HG03558 (cell line): Measurements from ENCODE around the gene AHSG.
"Not testable (repeated sequence)": the region's sequence is repeated elsewhere in the genome, so short reads cannot be mapped to it uniquely, and the experiment has no call there.

ENCODE experiments used
- ATAC-seq: cut with Tn5 transposase; IDR thresholded peaks from one replicate; pipeline ENCODE4 v1.9.1; 2021; ENCODE audit warnings: moderate number of reproducible peaks; ENCODE audit not compliant: unreplicated experiment; ENCODE audit errors: extremely low read depth

Gene AHSG

DNA sequence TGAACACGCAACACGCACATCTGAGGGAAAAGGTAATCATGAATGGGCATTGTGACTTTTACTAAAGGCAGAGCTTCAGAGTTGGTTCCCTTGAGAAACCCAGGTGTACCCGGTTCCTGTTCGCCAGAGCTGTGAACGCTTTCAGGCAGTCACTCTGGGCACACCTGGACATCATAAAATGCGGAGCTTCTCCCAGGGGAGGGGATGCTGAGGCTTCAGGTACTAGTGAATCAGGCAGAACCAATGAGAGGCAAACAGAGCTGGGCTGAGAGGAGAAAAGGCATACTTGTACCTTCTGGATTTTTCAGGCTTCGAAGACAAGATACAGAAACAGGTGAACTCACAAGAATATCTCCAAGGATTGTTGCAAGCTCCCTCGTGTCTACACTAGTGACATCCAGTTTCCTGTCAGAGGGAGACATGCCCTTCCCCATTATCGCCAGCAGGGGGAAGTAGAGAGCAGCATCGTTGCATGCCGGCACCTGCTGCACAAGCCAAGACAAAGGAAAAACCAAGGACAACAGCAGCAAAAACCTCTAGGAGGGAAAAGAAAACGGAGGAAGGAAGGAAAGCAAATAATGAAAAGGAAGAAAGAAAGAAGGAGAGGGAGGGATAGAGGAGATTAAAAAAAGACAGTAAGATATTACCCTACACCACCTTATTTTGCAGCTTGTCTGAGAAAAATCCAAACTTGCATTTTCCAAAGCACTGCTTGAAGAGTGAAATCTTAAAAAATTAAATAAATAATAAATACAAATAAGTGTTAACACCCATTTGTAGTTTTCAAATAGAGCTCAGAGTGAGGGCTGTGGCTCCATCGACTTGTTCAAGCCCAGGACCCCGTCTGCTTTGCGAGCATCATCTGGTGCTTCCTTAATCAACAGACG is 2.0 kb downstream of the AHSG start:
- peak; percentile 43 for ATAC-seq

DNA sequence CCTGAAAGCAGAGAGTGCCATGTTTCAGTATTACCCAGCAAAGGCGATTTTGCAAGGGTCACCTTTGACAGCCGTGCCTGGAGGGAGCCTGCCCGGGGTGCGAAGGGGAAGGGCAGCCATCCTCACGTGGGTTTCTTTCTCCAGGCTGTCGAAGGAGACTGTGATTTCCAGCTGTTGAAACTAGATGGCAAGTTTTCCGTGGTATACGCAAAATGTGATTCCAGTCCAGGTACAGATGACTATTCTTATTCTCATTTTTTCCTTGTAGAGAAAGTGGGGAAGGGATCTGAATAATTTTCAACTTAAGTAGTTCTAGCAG is 3.4 kb downstream of the AHSG start:
- ATAC-seq, result no peak

DNA sequence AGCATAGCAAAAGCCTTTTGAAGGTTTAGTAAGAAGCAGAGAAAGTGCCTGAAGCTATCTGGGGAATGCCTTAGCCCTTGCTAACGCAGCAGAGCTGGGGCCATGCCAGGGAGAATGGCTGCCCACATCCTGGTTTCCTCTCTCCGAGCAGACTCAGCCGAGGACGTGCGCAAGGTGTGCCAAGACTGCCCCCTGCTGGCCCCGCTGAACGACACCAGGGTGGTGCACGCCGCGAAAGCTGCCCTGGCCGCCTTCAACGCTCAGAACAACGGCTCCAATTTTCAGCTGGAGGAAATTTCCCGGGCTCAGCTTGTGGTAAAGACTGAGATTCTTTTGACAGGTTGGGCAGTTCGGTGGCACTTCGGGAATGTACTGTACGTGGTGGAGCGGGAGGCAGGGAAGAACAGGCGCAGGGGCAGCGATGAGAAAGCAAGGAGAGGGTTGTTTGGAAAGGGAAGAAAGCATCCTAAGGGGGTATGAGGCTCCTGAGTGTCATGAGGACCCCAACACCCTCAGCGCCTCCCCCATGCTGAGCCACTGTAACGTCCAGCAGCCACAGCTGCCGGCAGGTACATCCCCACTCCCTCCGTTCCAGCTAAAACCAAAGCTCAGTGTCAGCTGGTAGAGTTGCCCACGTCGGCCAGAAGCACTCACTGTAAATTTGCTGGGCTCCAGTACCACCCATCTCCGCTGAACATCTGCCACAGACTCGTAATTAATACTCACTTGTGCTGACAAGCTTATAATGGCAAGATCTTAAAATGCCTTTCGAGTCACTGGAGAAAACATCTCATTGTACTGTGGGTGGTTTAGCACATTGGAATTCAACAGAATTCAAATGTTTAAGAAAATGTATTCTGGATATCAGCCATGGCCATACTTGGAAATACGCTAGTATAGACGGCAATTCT is 4.4 kb downstream of the AHSG start:
- ATAC-seq, result peak; percentile 52

DNA sequence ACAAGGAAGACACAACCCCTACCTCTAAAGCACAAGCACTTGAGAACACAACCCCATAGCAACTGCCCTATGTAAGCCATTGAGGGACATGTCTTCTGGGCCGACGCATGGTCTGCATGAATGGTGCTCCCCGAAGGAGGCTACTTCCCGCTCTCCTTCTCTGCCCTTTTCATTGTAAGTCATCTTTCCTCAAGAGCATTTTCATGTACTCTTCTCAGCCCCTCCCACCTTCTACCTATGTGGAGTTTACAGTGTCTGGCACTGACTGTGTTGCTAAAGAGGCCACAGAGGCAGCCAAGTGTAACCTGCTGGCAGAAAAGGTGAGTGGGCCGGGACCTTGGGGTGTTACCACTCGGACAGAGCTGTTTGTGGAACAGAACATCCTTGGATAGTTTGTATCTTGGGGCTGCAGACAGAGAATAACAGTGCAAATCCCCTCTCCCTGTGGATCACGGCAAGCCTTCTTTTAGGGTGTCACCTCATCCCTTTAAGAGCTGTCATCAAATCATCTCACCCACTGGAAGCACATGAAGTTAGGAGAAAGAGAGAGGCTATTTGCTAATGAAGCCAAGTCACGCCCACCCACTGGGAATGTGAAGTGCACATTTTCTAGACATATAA is 5.6 kb downstream of the AHSG start:
- ATAC-seq, result no peak

DNA sequence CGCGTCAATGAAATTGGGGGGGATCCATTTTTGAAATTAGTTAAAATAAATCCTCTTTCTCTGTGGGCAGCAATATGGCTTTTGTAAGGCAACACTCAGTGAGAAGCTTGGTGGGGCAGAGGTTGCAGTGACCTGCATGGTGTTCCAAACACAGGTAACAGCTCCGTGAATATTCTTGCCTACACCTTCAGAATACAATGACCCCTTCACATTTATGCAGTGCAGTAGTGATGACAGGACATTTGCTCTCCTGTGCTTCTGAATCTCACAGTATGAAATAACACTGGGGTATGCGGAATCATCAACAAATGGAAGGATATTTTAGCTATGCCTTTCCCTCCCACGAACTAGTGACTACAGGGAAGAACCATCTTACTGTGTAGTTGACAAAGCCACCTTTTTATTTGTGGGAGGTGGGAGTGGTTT is 6.9 kb downstream of the AHSG start:
- no peak for ATAC-seq

DNA sequence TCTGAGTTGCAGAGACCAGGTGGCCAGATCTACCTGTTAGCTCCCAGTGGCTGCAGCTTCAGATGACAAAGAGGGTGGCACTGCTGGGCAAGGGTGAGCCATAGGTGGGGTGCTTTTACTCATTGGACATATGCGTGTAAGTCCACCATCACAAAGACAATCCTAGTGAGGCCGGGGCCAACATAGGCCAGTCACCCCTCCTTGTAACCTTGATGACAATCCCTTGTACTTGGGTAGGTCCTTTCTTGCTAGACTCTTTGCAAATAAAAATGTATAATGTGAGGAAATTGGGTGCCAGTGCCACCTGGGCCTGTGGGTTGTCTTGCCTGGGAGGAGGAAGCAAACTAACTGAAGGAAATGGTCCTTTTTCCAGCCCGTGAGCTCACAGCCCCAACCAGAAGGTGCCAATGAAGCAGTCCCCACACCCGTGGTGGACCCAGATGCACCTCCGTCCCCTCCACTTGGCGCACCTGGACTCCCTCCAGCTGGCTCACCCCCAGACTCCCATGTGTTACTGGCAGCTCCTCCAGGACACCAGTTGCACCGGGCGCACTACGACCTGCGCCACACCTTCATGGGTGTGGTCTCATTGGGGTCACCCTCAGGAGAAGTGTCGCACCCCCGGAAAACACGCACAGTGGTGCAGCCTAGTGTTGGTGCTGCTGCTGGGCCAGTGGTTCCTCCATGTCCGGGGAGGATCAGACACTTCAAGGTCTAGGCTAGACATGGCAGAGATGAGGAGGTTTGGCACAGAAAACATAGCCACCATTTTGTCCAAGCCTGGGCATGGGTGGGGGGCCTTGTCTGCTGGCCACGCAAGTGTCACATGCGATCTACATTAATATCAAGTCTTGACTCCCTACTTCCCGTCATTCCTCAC is 7.6 kb downstream of the AHSG start:
- no peak for ATAC-seq

DNA sequence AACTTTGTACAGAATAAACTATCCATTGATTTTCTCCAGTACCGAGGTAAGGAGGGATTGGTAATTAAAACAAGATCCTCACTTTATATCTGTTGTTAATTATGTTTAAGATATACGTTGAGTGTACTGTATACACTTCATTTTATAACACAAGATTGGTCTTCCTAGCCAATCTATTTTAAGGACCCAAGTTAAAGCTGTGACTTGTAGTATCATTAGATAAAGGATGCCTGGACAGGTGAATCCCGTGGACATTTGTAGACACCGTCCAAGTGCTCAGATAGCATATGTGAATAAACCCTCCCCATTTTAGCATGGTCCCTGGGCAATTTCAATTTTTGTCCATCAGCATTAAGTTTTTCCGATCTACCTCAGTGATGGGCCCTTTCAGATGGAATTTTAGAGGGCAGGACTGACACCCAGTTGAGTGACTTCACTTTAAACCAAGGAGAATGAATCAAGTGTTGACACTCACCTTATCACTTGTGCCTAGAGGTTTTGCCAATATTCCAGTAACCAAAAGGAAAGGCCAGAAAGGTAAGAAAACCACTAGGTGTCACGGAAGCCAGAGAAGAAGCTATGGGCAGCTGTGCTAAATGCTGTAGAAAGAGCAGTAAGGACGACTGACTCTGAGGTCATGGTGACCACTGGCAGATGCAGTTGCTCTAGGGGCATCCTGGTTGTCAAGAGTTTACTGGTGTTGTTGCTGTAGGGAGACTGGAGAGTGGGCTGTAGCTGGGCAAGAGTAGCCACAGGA is 9.2 kb downstream of the AHSG start:
- no peak for ATAC-seq

DNA sequence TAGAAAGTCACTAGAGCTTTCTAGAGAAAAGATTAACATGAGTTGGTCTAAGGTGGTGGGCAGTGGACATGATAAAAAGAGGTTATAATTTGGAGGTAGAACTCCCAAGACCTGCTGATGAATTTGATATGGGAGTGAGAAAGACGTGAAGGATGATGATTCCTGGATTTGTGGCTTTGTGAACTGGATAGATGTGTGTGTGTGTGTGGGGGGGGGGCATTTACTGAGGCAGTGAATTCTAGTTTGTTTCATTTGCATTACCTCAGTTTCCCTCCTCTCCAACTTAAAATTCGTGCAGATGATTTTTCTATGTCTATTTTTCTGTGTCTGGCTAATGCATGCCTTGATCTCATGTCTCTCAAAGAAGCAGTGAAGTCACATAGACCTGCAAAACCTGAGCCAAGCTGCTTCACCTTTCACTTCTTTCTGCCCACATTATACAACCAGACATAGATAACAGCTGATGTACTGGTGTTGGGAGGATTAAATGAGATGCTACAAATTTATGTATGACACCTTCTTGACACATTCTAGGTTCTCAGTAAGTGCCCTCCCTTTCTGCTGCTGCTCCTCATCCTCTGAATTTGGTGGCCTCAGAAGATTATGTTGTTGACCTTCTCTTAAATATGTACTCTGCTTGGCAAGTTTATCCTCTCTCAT is 9.9 kb downstream of the AHSG start:
- ATAC-seq, result no peak

DNA sequence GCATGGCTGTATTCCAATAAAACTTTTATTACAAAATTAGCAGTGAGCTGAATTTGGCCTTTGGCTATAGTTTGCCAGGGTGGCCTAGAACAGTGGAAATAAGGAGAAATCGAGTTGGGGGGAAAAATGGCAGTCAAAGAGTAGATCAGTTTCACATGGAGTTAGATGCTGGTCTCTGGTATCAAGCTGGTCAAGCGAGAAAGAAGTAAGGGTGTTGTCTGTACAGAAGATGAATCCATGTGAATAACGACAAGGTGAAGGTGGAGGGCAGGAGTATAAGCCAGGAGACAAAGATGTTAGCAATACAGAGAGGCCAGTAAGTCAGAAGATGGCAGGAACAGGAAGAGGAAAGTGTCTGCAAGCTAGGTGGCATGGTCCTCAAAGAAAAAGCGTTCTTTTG is 11.7 kb downstream of the AHSG start:
- ATAC-seq, result no peak

DNA sequence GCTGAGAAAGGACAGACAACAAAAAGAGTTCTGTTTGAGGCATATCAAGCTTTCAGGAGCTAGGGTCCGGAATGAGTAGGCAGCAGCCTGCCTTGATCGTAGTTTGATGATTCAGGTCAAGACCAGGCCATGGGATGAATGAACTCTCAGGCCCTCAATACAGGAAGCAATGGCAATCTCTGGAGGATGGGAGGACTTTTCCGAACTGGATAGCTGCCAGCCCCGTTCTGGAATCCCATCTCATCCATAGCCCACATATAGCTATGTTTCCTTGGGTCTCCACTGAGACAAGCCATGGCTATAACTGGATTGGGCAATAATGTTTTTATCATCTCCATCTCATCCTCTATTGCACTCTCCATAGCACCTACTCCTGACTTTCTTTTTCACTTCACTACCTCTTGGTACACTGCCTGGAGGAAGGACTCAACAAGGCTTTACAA is 12.8 kb downstream of the AHSG start:
- no peak for ATAC-seq

DNA sequence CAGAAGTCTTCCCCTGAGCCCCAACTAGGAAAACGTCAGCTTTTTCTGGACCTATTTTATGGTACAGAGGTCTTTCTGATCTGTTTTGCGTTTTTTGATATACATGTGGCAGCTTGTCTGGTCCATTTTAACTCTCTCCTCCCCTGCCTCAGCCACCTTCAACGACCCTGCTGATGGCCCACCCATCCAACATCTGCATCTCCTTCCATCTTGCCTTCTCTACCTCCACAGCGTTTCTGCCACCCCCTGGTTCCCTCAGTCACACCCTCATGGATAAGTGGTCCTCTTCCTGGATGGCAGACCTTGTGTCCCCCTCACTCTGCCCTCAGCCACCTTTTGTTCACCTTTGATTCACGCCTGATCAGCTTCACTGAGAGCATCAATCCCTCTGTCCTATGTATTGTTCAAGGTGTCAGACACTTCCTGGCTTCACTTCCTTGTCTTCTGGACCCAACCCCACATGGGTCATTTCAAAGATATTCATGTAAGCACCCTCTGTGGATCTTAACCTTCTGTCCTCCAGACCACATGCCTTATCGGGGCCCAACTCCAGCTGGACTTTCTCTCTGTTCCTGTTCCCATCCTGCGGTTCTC is 13.5 kb downstream of the AHSG start:
- no peak for ATAC-seq

DNA sequence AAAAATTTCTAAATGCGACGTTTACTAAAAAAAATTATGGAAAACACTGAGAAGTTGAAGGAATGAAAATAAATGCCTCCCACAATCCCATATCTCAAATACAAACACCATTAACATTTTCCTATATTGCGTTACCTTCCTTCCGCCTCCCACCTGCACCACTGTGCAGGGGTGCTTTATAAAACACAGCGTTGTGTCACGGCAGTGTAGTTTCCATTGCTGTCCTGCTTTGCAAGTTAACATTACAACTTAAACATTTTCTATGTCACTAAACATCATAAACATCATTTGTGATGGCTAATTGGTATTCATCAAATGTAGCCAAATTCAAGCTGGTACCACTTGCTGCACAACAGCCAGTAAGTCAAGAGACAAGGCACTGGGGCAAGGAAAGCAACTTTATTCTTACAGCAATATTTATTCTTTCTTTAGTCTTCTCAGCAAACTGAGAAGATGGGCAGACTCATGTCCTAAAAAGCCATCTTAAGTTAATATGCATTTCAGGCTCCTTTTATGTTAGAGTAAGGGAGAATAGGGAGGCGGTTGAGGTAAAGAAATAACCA is 15.1 kb downstream of the AHSG start:
- no peak for ATAC-seq

DNA sequence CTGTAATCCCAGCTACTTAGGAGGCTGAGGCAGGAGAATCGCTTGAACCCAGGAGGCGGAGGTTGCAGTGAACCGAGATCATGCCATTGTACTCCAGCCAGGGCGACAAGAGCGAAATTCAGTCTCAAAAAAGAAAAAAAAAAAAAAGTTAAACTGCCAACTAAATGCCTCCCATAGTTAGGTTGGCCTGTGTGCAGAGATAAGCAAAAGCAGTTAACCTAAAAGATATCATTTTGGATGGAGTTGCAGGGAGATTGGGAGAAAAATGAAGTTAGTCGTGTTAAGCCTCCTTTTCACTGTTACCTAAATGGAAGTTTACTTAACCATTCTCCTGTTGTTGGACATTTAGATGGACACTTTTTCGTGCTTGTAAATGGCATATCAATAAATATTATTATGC is 15.9 kb downstream of the AHSG start:
- no peak for ATAC-seq

DNA sequence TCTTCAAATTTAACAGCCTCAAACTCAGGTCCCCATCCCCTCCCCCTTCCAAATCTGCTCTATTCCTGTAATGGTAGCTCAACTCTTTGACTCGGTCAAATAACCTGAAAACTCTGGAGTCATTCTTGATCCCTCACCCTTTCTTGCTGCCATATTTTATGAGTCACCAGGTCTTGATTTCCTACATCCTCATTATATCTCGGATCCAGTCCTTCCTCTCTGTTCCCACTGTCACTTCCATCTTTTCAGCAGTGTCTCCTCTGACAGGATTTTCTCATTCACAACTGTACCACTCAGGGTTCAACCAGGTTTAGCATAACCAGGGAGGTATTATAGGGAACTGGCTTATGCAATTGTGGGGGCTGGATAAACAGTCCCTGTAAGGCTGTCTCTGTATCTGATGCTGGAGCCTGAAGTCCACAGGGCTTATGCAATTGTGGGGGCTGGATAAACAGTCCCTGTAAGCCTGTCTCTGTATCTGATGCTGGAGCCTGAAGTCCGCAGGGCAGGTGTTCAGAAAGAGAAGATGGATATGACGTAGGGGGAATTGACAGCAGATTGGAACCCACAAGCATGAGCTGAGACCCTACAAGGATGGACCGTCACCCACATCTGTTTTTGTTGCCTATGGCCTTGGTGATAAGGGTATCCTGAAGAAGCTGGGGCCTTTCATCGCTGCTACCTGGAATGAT is 18.2 kb downstream of the AHSG start:
- ATAC-seq, result no peak

DNA sequence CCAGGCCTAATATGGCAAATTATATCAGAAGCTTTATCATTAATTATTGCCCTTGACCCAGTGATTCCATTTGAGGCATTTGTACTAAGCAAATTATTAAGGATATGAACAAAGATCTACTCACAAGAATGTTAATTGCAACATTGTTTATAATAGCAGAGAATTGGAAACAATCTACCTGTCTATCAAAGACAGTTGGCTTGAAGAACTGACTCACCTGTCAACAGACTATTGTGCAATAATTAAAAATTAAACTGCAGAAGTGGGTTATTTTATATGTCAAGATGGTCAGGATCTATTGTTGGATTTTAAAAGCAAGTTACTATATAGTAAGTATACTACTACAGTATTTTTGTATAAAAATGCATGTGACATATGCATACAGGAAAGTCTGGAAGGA is 20.6 kb downstream of the AHSG start:
- ATAC-seq, result no peak

DNA sequence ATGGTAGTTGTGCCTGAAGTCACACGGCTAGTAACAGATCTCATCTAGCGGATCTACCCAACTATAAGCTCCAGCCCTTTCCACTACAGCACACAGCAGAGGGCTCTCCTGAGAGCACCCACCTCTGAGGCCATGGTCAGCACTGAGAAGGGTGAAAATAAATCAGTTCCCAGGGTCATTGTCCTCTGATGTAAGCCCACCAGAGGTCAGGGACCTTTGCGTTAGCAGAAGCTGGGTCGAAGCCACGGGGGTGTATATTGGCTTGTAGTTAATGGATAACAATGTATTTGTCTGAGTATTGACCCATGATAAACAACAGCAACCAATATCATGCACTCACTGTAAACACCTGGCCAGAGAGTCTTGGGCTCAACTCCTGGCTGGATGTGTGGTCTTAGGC is 21.3 kb downstream of the AHSG start:
- ATAC-seq, result not testable (repeated sequence)

DNA sequence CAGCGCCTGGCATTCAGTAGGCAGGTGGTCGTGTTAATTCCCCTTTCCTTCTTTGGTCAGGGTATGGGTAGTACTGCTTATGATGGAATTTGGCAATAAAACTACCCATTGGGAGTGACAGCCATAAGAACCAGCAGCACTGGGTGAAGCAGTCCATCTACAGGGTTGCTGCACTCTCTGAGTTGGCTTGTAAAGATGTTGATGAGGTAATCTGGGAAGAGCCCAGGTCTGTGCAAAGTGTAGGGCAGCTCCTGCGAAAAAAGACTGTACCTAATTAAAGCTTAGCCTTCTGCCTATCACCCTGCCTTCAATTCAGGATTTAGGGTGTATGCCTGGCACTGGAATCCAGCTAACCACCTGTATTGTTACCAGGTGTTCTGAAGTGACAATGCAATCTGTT is 22.7 kb downstream of the AHSG start:
- no peak for ATAC-seq

DNA sequence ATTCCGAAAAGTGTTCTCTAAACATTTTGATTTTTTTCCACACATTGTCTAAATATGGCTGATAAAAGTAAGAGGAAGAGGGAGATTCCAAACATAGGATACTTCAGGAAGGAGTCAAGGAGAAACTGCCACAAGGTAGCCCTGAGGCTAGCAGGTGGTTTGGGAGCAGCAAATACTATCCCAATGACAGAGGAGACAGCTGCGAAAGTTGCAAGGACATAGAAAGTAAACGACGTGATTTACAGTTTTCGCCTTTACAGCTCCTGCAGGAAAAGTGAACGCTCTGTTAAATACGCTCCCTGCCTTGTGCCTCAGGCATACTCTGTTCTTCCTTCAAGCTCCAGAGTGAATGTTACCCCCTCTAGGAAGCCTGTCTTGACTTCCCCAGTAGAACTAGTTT is 23.7 kb downstream of the AHSG start:
- ATAC-seq, result no peak
